Measurements from ENCODE around the gene MUC4. TPM values are rescaled to one million over a fixed set of nuclear protein-coding genes. Genes with fewer than 3 reads are reported as not detected.
A peak's percentile ranks its signal among the peaks of the same experiment; 100 is the strongest.

MUC4 gene
- total and polyA plus RNA-seq, 7 experiments from 2014 or later = 0.07 to 0.48 TPM; not detected in 5

- intact Hi-C loops (cut with micrococcal nuclease) = no loop called here
These were observed 56.8 kb downstream of the MUC4 start for GRCh38 chr3:195754906-195755305.

GRCh38 chr3:195754141-195754540 lies 57.6 kb downstream of the MUC4 start:
- H3K27me3 ChIP-seq (ENCODE audit: control insufficient read depth in 2 of 2, insufficient read depth in 2 of 2, low read length in 2 of 2) = no peaks in the 10 kb centered on the region
- intact Hi-C loops (cut with micrococcal nuclease) = no loop called here
- H3K36me3 Mint-ChIP-seq = no peaks in the 10 kb centered on the region
- H3K4me3 ChIP-seq (ENCODE audit: low read length) = no peak overlapping the region
- POLR2A ChIA-PET = no interaction called here
- H3K4me1 ChIP-seq (ENCODE audit: control insufficient read depth in 2 of 2, insufficient read depth in 2 of 2, low read length in 2 of 2) = peaks cover 0 to 7% of the 10 kb centered on the region in 2 donors
- H3K9me3 Mint-ChIP-seq = no peaks in the 10 kb centered on the region
- CTCF ChIA-PET = no interaction called here
- H3K4me1 Mint-ChIP-seq = peaks cover 0 to 32% (median 9%) of the 10 kb centered on the region in 7 donors
- H3K27me3 Mint-ChIP-seq = peaks cover 6 to 16% (median 8%) of the 10 kb centered on the region in 5 donors
- H3K9me3 ChIP-seq (ENCODE audit: control insufficient read depth in 2 of 3, low read length in 3 of 3) = no peaks in the 10 kb centered on the region
- H3K27ac Mint-ChIP-seq = no peak overlapping the region
- DNase-seq (no peak), ATAC-seq (no peak)
- H3K36me3 ChIP-seq (ENCODE audit: control insufficient read depth in 2 of 3, insufficient read depth in 3 of 3, low read length in 3 of 3) = no peaks in the 10 kb centered on the region
- H3K27ac ChIP-seq (ENCODE audit: low read depth, low read length) = no peak overlapping the region
- H3K4me3 Mint-ChIP-seq = no peak overlapping the region

More at GRCh38 chr3:195754906-195755305, 56.8 kb downstream of the MUC4 start:
- Histone ChIP-seq H3K27me3 (ENCODE audit: control insufficient read depth in 2 of 2, insufficient read depth in 2 of 2, low read length in 2 of 2) (no peaks in the 10 kb centered on the region), H3K36me3 (ENCODE audit: control insufficient read depth in 2 of 3, insufficient read depth in 3 of 3, low read length in 3 of 3) (no peaks in the 10 kb centered on the region), H3K9me3 (ENCODE audit: control insufficient read depth in 2 of 3, low read length in 3 of 3) (no peaks in the 10 kb centered on the region), H3K4me3 (ENCODE audit: low read length) (no peak overlapping the region), H3K4me1 (ENCODE audit: control insufficient read depth in 2 of 2, insufficient read depth in 2 of 2, low read length in 2 of 2) (peaks cover 0 to 7% of the 10 kb centered on the region in 2 donors), H3K27ac (ENCODE audit: low read depth, low read length) (no peak overlapping the region)
- ATAC-seq (no peak), DNase-seq (no peak)
- no peak overlapping the region for H3K4me3 Mint-ChIP-seq
- CTCF ChIA-PET = no interaction called here
- H3K27me3 Mint-ChIP-seq = peaks cover 8 to 21% (median 15%) of the 10 kb centered on the region in 5 donors
- no peaks in the 10 kb centered on the region for H3K9me3 Mint-ChIP-seq
- H3K36me3 Mint-ChIP-seq = no peaks in the 10 kb centered on the region
- peak overlapping the region in 2 of 9 donors; percentile 20 to 54 for H3K27ac Mint-ChIP-seq
- POLR2A ChIA-PET = no interaction called here
- H3K4me1 Mint-ChIP-seq = peaks cover 0 to 32% (median 10%) of the 10 kb centered on the region in 7 donors

- peaks cover 3 to 12% (median 6%) of the 10 kb centered on the region in 5 donors for H3K27me3 Mint-ChIP-seq
These were observed 58.1 kb downstream of the MUC4 start for GRCh38 chr3:195753581-195753980.

GRCh38 chr3:195752546-195753331 lies 59.0 kb downstream of the MUC4 start:
- POLR2A ChIA-PET = no interaction called here
- CTCF ChIA-PET = no interaction called here
- no peaks in the 10 kb centered on the region for H3K9me3 Mint-ChIP-seq
- H3K36me3 ChIP-seq (ENCODE audit: control insufficient read depth in 2 of 3, insufficient read depth in 3 of 3, low read length in 3 of 3) = no peaks in the 10 kb centered on the region
- no peak overlapping the region for H3K27ac ChIP-seq (ENCODE audit: low read depth, low read length)
- no peaks in the 10 kb centered on the region for H3K9me3 ChIP-seq (ENCODE audit: control insufficient read depth in 2 of 3, low read length in 3 of 3)
- DNase-seq (no peak), ATAC-seq (no peak)
- intact Hi-C loops (cut with micrococcal nuclease) = no loop called here
- no peak overlapping the region for H3K4me3 ChIP-seq (ENCODE audit: low read length)
- H3K4me1 Mint-ChIP-seq = peaks cover 5 to 34% (median 16%) of the 10 kb centered on the region in 7 donors
- H3K27me3 ChIP-seq (ENCODE audit: control insufficient read depth in 2 of 2, insufficient read depth in 2 of 2, low read length in 2 of 2) = no peaks in the 10 kb centered on the region
- peaks cover 2 to 7% (median 2%) of the 10 kb centered on the region in 5 donors for H3K27me3 Mint-ChIP-seq
- H3K4me1 ChIP-seq (ENCODE audit: control insufficient read depth in 2 of 2, insufficient read depth in 2 of 2, low read length in 2 of 2) = peaks cover 6 to 7% of the 10 kb centered on the region in 2 donors
- no peak overlapping the region for H3K4me3 Mint-ChIP-seq
- H3K36me3 Mint-ChIP-seq = no peaks in the 10 kb centered on the region
- no peak overlapping the region for H3K27ac Mint-ChIP-seq

More at GRCh38 chr3:195753581-195753980, 58.1 kb downstream of the MUC4 start:
- H3K4me3 ChIP-seq (ENCODE audit: low read length) = no peak overlapping the region
- peaks cover 3 to 36% (median 14%) of the 10 kb centered on the region in 7 donors for H3K4me1 Mint-ChIP-seq
- CTCF ChIA-PET = no interaction called here
- ATAC-seq = no peak
- no peaks in the 10 kb centered on the region for H3K9me3 Mint-ChIP-seq
- no peaks in the 10 kb centered on the region for H3K9me3 ChIP-seq (ENCODE audit: control insufficient read depth in 2 of 3, low read length in 3 of 3)
- no peak for DNase-seq
- no peak overlapping the region for H3K27ac Mint-ChIP-seq
- intact Hi-C loops (cut with micrococcal nuclease) = no loop called here
- H3K4me1 ChIP-seq (ENCODE audit: control insufficient read depth in 2 of 2, insufficient read depth in 2 of 2, low read length in 2 of 2) = peaks cover 0 to 7% of the 10 kb centered on the region in 2 donors
- no peak overlapping the region for H3K27ac ChIP-seq (ENCODE audit: low read depth, low read length)
- no peaks in the 10 kb centered on the region for H3K36me3 Mint-ChIP-seq
- no peaks in the 10 kb centered on the region for H3K36me3 ChIP-seq (ENCODE audit: control insufficient read depth in 2 of 3, insufficient read depth in 3 of 3, low read length in 3 of 3)
- no peaks in the 10 kb centered on the region for H3K27me3 ChIP-seq (ENCODE audit: control insufficient read depth in 2 of 2, insufficient read depth in 2 of 2, low read length in 2 of 2)
- H3K4me3 Mint-ChIP-seq = no peak overlapping the region
- POLR2A ChIA-PET = no interaction called here

- H3K9me3 ChIP-seq (ENCODE audit: control insufficient read depth in 2 of 3, low read length in 3 of 3) = no peaks in the 10 kb centered on the region
- H3K27me3 Mint-ChIP-seq = peaks cover 0 to 4% (median 0%) of the 10 kb centered on the region in 5 donors
- no peaks in the 10 kb centered on the region for H3K27me3 ChIP-seq (ENCODE audit: control insufficient read depth in 2 of 2, insufficient read depth in 2 of 2, low read length in 2 of 2)
- peaks cover 7 to 8% of the 10 kb centered on the region in 2 donors for H3K4me1 ChIP-seq (ENCODE audit: control insufficient read depth in 2 of 2, insufficient read depth in 2 of 2, low read length in 2 of 2)
- H3K27ac Mint-ChIP-seq = no peak overlapping the region
- H3K36me3 ChIP-seq (ENCODE audit: control insufficient read depth in 2 of 3, insufficient read depth in 3 of 3, low read length in 3 of 3) = no peaks in the 10 kb centered on the region
- H3K36me3 Mint-ChIP-seq = no peaks in the 10 kb centered on the region
- no peak overlapping the region for H3K4me3 Mint-ChIP-seq
- H3K27ac ChIP-seq (ENCODE audit: low read depth, low read length) = no peak overlapping the region
- DNase-seq = no peak
- ChIA-PET POLR2A (no interaction called here), CTCF (no interaction called here)
- intact Hi-C loops (cut with micrococcal nuclease) = no loop called here
- H3K9me3 Mint-ChIP-seq = no peaks in the 10 kb centered on the region
- peaks cover 8 to 32% (median 17%) of the 10 kb centered on the region in 7 donors for H3K4me1 Mint-ChIP-seq
- H3K4me3 ChIP-seq (ENCODE audit: low read length) = no peak overlapping the region
- no peak for ATAC-seq
These were observed 59.7 kb downstream of the MUC4 start for GRCh38 chr3:195752066-195752465.

- Mint-ChIP-seq H3K27me3 (no peaks in the 10 kb centered on the region), H3K9me3 (no peaks in the 10 kb centered on the region), H3K27ac (no peak overlapping the region), H3K36me3 (no peaks in the 10 kb centered on the region), H3K4me1 (peaks cover 9 to 28% (median 18%) of the 10 kb centered on the region in 7 donors), H3K4me3 (no peak overlapping the region)
- no peak for DNase-seq
- Histone ChIP-seq H3K27me3 (ENCODE audit: control insufficient read depth in 2 of 2, insufficient read depth in 2 of 2, low read length in 2 of 2) (no peaks in the 10 kb centered on the region), H3K27ac (ENCODE audit: low read depth, low read length) (no peak overlapping the region), H3K9me3 (ENCODE audit: control insufficient read depth in 2 of 3, low read length in 3 of 3) (no peaks in the 10 kb centered on the region), H3K4me1 (ENCODE audit: control insufficient read depth in 2 of 2, insufficient read depth in 2 of 2, low read length in 2 of 2) (peaks cover 5 to 8% of the 10 kb centered on the region in 2 donors), H3K36me3 (ENCODE audit: control insufficient read depth in 2 of 3, insufficient read depth in 3 of 3, low read length in 3 of 3) (no peaks in the 10 kb centered on the region), H3K4me3 (ENCODE audit: low read length) (no peak overlapping the region)
- intact Hi-C loops (cut with micrococcal nuclease) = no loop called here
- ATAC-seq = no peak
- ChIA-PET POLR2A (no interaction called here), CTCF (no interaction called here)
These were observed 60.2 kb downstream of the MUC4 start for GRCh38 chr3:195751560-195751959.

All from naive thymus-derived CD4-positive, alpha-beta T cell (primary cell).